ENCODE measurements around the gene ADAM19.

ADAM19 gene

DNA sequence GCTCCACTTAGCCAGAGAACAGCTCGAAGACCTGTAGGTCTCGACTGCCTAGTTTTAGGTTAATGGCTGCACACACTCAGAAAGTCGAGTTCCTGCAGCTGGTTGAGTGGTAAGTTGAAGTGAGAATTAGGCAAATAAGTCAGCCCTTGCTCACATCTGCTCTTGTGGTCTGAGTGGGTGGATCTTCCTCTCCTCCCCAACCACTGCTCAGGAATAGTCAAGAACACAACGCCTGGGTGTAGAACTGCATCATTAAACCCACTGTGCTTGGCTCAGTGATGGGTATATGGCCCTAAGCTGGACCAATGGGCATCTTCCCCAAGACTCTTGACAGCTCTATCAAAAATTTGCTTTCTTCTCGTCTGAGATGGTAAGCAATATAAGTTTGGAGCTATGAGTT is 20.9 kb upstream of the ADAM19 start:
- DNase-seq (ENCODE audit: low spot score) = no peak

DNA sequence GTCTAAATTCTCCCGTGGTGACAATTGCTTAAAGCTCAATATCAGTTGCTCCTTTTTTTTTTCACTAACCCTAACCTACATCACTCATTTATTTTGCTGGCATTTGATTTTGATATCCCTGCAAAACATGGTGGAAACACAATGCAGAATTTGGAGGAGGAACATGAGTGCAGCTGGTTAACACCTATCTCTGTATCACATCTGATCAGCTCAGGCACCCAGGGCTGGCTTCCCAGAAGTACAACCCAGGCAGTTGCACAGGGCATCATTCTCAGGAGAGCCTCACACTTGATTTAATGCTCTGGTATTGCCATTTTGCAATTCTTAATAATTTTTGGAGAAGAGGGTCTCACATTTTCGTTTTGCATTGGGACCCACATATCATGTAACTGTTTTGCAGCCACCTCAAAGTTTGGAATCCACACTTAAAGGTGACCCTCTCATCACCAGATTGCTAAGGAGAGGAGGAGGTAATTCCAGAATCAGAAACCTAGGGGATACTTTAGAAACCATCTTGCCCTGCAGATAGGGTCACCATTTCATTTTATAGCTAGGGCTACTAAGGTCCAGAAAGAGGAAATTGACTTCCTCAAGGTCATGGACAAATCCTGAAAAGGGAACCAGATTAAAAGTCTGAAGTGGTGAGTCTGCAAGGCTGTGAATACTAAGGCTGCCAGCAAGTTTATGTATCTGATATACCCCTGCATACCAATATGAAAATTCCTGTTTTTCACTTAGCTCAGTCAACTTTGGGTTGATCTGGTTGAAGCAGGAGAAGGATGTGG is 19.3 kb upstream of the ADAM19 start:
- DNase-seq (ENCODE audit: low spot score) = no peak

DNA sequence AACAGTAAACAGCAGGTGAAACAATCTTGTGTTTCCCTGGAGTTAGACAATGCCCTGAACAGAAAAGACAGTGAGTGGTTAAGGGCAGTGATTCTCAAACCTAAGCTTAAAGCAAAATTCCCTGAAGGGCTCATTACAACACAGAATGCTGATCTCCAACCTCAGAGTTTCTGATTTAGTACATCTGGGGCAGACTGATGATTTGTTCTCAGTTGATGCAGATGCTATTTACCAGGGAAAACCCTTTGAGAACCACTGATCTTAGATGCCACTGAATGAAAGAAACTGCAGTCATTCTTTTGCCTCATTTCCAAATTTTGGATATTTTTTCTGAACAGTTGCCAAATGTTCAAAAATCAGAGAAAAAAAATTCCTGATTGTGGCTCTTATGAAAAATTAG is 18.7 kb upstream of the ADAM19 start:
- DNase-seq (ENCODE audit: low spot score) = no peak

DNA sequence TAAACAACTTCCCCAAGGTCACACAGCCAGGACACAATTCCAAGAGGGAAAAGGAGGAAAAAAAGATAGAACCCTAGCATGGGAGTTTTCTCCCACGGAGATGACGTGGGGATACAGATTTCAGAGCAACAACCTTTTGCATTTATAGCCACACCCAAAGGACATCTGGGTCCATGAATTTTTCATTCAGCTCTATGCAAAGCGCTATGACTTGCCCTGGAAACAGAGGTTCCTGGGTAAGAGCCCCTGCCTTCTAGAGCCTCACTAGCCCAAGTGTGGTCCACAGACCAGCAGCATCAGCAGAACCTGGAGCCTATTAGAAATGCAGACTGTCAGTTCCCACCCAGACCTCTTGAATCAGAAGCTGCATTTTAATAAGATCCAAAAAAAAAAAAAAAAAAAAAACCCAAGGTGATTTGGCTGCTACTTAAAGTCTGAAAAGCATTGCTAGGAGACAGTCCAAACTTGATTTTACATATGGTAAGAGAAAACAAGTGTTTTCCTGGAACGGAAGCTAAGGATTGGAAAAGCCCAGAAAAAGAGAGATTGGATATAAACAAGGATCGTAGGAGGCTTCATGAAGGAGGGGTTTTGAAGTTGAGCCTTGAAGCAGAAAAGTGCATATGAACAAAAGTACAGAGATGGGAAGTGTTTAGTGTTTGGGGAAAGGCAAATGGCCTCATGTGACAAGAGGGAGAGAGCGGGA is 17.6 kb upstream of the ADAM19 start:
- DNase-seq (ENCODE audit: low spot score) = no peak

DNA sequence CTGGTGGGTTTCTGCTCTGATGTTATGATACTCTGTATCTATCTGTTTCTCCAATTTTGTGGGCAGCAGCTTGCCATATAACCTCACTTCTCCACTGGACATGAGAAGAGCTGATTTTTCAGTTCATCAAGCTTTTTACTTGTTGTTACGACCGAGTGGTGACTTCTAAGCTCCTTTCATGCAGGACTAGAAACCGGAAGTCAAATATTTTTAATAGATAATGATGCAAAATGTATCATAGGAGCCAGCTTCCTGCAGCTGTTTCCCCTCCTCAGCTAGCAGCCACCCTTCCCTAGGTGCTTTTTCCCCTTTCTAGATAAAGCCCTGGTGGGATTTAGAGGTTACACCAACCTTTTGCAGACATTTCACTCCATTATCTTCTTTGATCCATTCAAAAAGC is 17.0 kb upstream of the ADAM19 start:
- DNase-seq (ENCODE audit: low spot score) = no peak

DNA sequence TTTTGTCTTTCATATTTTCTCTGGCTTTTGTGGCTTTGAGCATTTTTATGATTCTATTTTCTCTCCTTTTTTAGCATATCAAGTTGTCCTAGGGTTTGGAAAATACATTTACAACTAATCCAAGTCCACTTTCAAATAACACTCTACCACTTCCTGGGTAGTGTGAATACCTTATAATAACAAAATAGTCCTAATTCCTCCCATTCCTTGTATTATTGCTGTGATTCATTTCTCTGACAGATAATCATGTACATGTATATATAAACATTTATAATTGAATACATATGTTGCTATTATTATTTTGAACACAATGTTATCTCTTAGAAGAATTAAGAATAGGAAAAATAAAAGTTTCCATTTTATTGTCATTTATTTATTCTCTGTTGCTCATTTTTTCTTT is 14.9 kb upstream of the ADAM19 start:
- no peak for DNase-seq (ENCODE audit: low spot score)

DNA sequence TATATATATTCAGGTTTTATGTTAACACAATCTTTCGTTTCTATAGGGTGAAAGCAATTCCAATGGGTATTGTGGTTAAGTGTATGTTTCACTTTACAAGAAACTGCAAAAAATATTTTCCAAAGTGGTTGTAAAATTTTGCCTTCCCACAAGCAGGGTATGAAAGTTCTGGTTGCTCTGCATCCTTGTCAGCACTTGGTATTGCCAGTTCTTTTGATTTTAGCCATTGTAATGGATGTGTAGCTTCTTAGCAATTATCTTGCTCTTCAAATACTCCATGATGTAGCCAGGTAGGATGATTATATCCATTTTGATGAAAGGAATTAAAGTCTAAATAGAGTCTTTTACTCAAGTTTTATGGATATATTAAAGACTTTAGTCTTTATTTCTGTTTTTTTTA is 9.1 kb upstream of the ADAM19 start:
- no peak for DNase-seq (ENCODE audit: low spot score)

DNA sequence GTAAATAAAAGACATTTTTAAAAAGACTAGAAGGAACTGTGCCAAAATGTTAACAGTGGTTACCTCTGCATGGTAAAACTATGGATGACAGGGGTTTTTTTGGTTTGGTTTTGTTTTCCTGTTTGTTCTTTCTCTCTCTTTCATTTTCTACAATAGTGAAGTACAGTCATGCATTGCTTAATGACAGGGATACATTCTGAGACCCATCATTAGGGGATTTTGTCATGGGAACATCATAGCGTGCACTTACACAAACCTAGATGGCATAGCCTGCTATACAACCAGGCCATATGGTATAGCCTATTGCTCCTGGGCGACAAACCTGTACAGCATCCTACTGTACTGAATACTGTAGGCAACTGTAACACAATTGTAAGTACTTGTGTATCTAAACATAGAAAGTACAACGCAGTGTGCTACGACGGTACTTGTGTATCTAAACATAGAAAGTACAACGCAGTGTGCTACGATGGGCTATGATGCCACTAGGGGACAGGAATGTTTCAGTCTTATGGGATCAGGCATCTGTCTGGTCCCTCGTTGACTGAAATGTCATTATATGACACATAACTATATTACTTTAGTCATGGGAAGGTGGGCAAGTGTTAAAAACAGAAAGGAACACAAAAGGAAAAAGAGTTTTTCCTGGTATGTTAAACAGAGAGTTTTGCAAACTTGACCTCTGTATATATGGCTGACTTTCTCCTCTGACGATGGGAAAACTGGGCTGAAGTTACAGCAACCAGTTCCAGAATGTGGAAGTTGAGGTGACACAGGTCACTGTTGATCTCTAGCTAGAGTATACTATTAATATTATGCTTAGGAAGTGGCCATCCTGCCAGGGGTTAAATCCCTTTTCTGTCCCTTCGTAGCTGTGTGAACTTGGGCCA is 7.4 kb upstream of the ADAM19 start:
- no peak for DNase-seq (ENCODE audit: low spot score)

DNA sequence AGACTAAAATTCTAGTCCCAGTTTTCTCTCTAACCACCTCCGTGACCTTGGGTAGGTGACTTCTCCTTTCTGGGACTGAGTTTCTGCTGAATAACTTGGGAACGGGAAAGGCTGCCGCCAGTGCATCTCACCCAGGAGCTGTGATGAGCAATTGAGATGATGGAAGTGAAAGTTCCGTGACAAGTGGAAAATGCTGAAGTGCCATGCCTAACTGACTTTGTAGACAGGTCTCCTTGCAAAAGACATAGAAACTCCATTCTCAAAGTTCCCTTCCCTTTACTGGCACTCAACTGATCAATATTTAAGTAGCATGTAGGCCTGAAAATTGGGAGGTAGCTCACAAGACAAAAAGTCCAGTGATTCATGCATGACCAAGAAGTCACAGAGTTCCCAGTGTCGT is 6.3 kb upstream of the ADAM19 start:
- no peak for DNase-seq (ENCODE audit: low spot score)

DNA sequence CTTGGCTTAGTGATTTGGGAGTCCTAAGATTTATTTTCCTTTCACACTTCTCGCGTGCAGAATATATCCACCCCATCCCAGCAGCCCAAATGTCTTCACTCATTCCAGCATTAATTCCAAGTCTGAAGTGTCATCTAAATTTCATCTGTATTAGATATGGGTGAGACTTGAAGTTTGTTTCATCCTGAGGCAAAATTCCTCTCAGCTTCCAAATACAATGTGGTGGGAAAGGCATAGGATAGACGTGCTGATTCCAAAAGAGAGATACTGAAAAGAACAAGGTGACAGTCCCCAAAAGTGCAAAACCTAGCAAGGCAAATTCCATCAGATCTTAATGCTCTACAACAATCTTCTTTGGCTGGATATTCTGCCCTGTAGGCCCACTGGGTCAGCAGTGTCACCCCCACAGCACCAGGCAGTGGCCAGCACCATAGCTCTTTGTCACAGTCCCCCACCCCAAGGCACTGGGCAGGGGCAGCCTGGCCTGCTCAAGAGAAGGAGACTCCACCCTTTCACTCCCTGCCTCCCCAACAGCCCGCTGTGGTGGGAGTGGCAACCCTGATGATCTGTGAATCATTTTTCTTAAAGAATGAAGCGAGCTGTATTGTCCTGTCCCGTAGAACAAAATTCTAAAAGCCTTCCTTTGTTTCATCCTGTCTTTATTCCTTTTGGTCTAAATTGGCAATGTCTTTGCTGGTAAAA is 2.7 kb upstream of the ADAM19 start:
- DNase-seq (ENCODE audit: low spot score) = no peak

DNA sequence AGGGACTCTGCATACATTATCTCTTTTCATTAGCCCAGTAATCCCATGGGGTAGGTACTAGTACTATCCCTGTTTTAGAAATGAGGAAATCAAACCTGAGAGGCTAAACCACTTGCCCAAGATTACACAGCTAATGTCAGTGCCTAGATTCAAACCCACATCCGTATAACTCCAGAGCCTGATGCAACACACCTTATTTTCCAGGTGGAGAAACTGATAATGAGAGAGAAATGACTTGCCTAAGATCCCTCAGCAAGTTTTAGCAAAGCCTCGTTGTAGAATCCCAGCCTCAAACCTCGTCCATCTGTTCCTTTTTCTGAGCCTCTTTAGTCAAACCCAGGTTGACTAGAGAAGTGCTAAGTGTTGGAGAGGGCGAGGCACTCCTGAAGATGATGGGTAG is 1.1 kb upstream of the ADAM19 start:
- DNase-seq (ENCODE audit: low spot score) = no peak

DNA sequence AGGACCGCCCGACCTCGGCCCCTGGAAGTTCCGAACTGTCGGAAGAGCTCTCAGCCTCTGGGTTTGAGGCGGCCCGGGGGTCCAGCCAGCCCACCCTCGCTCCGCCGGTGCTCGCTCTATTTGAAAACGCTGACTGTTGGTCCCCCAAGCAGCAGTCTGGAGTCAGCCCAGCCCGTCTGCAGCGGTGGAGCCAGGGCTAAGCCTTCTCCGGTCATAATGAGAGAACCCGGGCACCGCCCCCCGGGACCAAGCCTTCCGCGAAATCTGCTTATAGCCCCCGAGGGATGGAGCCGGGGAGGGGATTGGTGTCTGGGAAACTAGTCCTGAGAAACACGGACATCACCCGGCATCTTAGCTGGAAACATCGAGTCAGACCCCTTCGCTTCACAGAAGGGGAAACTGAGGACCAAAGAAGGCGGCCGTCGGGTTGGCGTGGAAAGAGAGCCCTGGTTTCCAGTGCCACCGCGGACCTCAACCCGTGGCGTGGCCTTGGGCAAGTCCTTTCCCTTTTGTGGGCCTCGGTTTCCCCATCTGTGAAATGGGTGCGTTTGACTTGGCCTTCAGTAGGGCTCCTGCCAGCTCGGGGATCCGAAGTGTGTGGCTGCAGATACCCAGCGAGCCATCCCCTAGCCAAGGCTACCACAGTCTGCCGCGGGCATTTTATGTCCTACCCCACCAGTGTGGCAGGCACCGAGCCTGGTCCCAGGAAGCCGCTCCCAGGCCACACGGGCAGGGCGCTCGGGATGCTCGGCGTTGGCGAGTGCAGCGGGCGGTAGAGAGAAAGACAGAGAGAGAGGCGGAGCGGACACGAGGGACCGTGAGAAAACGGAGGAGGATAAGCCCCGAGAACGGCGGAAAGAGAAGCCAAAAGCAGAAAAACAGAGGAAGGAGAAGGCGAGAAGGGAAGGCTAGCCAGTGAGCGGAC is 857 bp downstream of the ADAM19 start:
- DNase-seq (ENCODE audit: low spot score) = no peak

DNA sequence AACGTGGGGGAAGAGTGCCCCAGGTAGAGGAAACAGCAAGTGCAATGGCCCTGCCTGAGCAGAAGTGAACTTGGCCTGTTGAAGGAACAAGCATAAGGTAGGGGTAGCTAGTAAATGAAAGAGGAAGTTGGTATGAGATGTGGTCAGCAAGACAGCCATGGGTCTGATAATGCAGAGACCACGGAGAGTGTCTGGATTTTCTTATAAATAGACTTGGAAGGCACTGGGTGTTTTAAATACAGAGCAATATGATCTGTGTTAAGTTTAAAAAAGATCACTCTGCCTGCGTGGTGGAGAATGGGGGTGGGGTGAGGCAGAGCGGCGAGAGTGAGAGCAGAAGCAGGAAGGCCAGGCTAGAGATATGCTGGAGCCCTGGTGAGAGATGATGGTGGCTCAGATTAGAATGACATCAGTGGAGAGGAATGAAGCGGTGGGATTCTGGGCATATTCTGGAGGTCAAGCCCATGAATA is 4.2 kb downstream of the ADAM19 start:
- DNase-seq (ENCODE audit: low spot score) = no peak

DNA sequence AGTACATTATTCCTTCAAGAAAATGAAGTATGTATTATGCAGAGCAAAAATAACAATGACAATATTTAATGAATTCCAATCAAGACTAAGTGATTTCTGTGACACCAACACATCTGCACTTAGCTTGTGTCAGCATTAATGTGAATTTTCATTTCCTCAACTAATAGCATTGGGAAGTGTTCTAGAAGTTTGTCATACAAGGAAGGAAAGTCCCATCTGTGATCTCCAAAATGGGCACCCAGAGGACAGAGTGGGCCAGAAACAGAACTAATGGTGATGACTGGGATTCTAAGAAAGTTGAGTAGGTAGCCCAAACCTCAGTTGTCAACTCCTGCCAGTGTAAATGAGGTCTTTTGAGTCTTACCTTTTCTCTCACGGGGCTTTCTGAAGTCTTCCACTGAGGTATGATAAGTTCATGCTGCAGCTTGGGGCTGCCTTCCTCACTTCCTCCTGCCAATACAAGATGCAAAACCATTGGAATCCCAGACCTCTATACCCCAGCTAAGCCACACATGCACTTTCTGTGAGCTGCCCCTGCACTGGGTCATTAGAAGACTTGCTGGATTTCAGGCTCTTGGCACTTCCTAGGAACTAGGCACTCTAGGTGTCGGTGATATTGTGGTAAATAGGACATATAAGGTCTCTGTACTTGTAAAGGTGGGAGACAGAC is 4.9 kb downstream of the ADAM19 start:
- no peak for DNase-seq (ENCODE audit: low spot score)

DNA sequence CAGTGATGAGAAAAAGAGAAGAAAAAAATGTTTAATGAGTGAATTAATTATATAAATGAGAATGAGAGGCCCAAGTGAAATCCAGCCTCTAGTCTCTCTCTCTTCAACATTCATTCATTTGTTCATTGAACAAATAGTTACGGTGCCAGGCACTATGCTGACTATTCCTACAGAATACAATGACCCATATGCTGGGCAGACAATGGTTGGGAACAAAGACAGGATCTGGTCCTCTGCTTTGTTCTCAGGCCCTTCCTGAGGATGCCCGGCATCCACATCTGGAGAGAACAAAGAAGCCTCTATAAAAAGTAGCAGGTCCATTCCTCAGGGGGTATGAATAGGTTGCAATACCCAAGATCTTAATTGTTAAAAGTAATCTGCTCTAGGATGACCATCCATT is 6.9 kb downstream of the ADAM19 start:
- DNase-seq (ENCODE audit: low spot score) = no peak

DNA sequence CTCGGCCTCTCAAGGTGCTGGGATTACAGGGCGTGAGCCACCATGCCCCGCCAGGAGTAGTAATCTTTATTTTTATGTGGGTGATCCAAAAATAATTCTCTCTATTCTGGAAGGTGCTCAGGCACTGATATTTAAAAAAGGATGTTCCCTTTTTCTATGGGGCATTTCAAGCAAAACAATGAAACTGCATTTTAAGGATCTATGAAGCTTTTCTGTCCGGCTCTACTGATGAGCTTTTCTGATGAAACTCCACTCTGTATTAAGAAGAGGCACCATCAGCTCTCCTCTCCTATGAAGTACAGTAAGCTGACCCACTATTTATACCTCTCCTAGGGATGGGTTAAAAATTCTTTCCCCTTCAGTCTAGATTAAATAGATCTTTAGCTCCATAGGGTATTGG is 7.4 kb downstream of the ADAM19 start:
- no peak for DNase-seq (ENCODE audit: low spot score)

DNA sequence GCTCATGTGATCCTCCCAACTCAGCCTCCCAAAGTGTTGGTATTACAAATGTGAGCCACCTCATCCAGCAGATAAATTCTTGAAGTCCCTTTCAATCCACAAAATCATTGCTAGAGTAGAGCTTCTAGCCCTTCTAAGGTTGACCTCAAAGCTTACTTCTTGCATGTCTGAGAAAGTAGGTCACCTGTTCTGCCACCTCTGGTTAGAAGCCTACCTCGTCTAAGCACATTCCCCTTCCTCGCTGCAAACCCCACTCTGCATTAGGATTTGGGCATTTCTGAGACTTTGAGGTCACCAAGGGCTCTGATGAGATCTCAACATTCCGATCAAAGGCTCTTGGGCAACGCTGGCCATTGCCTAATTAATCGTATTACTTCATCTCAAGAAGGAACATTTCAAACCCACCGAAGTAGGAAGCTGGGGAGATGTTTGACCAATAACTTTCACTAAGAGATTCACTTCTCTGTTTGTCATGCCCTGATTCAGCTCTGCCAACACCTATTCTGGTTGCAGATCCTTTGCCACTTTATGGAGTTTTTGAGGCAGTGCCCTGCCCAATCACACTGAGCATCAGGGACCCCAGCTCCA is 8.6 kb downstream of the ADAM19 start:
- no peak for DNase-seq (ENCODE audit: low spot score)

DNA sequence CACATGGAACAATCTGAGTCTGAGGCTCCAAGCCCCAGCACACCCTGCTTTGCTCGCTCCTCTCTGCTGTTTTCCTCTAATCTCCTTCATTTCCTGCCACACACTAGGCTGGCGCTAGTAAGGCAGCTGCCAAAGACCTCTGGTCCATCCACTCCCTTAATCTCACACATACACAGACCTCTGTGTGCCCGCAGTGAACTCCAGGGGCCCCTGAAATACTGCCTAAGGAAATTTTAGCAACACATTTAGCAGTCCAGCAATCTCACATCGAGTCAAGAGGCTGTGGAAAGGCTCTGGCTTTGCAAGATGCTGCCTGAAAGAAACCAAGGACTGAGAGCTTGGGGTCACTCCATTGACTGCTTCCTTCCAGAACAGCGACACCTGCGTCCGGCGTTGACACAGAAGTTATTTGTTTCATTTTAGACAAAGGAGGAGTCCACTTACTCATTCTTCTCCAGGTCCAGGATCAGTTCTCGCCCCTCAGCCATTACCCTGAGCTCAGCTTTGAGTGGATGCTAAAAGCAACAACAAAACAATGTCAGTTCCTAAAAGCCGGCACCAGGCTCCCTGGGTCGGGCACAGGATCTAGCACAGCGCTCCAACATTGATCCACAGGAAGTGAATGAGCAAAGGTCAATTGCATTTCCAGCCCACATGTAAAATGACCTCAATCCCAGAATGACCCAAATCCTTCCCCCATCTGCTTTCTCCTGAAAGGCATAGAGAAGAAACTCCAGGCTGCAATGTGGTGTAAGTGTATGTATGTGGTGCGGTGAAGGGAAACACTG is 11.5 kb downstream of the ADAM19 start:
- DNase-seq (ENCODE audit: low spot score) = no peak

DNA sequence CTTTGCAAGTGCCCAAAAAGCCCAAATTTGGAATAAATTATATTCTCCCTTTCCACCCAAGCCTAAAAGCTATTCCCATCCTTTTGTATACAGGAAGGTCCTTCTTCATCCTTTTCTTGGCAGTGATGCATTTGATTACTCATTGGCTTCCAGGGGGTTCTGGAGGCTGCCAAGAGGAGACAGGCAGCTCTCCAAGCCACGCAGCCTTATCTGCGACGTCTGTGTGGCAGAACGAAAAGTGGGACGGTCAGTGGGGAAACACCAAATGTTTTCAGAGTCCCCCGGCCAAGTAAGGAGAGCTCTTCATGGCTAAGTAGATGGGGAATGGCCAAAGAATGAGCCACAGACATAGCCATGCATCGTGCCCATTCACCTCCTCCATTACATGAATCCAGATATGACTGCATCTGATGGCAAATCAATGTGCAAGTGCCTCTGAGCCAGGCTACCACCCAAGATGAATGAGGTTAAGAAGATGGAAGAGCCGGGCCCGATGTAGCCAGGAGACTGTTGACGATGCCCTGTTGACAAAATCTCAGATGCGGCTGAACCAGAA is 12.1 kb downstream of the ADAM19 start:
- peak; percentile 87 for DNase-seq (ENCODE audit: low spot score)
